Bronchial epithelial cell (primary cell): Measurements from ENCODE around the gene THRB. TPM values are rescaled to one million over a fixed set of nuclear protein-coding genes. Genes with fewer than 3 reads are reported as not detected.
A peak's percentile ranks its signal among the peaks of the same experiment; 100 is the strongest.

ENCODE experiments used
- DNase-seq: peaks from one replicate; pipeline ENCODE4 v3.0.0-alpha.2; 2010; ENCODE audit warnings: low read depth
- FAIRE-seq: peaks from 2 replicates; lab custom pipeline; 2011; peaks lifted over from hg19 to GRCh38; lab: Jason Lieb, UNC
- H3K27me3 ChIP-seq: 2 replicates; pipeline ENCODE4 v1.5.1; 2011; ENCODE audit warnings: low read length; ENCODE audit not compliant: control insufficient read depth, insufficient read depth
- H3K36me3 ChIP-seq: 2 replicates; pipeline ENCODE4 v1.5.1; 2011; ENCODE audit warnings: low read length; ENCODE audit not compliant: control insufficient read depth, insufficient read depth
- H3K4me3 ChIP-seq: 2 replicates; pipeline ENCODE4 v1.5.1; 2011; ENCODE audit warnings: mild to moderate bottlenecking, low read depth, low read length, control low read depth
- total RNA-seq: library from RNA; depleted of rRNA; stranded (reverse); fragments of >200 nt; gene quantifications from 2 replicates; pipeline ENCODE4 v1.2.1, GENCODE V29; 2014
- TF ChIP-seq, protein P1 (sequence below): IDR thresholded peaks from 2 replicates; pipeline ENCODE4 v1.5.1; 2011; ENCODE audit warnings: mild to moderate bottlenecking, moderate library complexity, low read length, control low read depth, inconsistent platforms; ENCODE audit not compliant: insufficient read depth, severe bottlenecking

Gene THRB
- total RNA-seq, 1 donor from 2014 or later, result 7.6 TPM

- DNase-seq (peak; percentile 95), FAIRE-seq (no peak)
- H3K4me3 ChIP-seq, result no peak overlapping the region
- H3K27me3 ChIP-seq, result no peaks in the 10 kb centered on the region
- no peaks in the 10 kb centered on the region for H3K36me3 ChIP-seq
- TF ChIP-seq, protein P1, sequence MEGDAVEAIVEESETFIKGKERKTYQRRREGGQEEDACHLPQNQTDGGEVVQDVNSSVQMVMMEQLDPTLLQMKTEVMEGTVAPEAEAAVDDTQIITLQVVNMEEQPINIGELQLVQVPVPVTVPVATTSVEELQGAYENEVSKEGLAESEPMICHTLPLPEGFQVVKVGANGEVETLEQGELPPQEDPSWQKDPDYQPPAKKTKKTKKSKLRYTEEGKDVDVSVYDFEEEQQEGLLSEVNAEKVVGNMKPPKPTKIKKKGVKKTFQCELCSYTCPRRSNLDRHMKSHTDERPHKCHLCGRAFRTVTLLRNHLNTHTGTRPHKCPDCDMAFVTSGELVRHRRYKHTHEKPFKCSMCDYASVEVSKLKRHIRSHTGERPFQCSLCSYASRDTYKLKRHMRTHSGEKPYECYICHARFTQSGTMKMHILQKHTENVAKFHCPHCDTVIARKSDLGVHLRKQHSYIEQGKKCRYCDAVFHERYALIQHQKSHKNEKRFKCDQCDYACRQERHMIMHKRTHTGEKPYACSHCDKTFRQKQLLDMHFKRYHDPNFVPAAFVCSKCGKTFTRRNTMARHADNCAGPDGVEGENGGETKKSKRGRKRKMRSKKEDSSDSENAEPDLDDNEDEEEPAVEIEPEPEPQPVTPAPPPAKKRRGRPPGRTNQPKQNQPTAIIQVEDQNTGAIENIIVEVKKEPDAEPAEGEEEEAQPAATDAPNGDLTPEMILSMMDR, result no peak
Measured at GRCh38 chr3:24128199-24129005, 366.2 kb downstream of the THRB start.

- no peaks in the 10 kb centered on the region for H3K27me3 ChIP-seq
- no peak overlapping the region for H3K4me3 ChIP-seq
- no peak for DNase-seq
- TF ChIP-seq, protein P1, result no peak
- no peak for FAIRE-seq
- no peaks in the 10 kb centered on the region for H3K36me3 ChIP-seq
Measured at GRCh38 chr3:24123596-24123995, 371.1 kb downstream of the THRB start.

- Histone ChIP-seq H3K36me3 (no peaks in the 10 kb centered on the region), H3K27me3 (no peaks in the 10 kb centered on the region), H3K4me3 (no peak overlapping the region)
- no peak for FAIRE-seq
- DNase-seq, result no peak
- TF ChIP-seq, protein P1, result no peak
Measured at GRCh38 chr3:24120434-24120833, 374.2 kb downstream of the THRB start.

DNA sequence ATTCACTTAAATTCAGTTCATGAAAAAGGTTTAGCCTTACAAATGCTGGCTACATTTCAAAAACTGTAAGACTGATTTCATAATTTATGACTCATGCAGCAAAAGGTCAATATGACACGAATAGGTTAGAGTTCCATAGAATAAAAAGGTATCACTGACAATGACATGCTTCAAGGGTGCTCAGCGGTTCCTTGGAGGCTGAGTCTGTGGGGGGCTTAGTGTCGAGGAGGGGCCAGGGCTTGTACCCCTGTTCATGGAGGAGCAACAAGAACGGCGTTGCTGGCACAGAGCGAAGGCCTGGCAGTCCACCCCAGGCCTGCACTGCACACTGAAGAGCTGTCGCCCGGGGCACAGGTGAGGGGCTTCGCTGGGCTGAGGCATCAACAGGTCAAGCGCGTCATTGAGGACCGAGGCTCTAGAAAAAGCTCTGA lies 375.3 kb downstream of the THRB start:
- Histone ChIP-seq H3K36me3 (no peaks in the 10 kb centered on the region), H3K27me3 (no peaks in the 10 kb centered on the region), H3K4me3 (no peak overlapping the region)
- DNase-seq (peak; percentile 86), FAIRE-seq (no peak)
- TF ChIP-seq, protein P1, result no peak

DNA sequence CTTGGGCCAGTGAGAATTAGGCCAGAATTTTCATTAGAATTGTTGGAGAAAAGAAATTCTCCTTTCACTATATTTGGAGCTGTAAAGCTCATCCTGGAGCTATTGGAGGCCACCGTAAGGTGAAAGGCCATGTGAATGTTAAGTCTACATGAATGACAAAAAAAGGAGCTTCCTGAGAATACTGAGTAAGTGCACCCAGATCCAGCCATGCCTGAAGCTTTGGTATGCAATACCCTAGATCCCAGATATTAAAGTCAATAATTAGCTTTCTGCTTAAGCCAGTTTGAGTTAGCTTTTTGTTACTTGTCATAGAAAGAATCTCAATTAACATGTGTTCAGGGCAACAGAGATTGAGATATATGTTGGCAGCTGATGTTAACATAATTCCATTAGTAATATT lies 377.1 kb downstream of the THRB start:
- DNase-seq (no peak), FAIRE-seq (no peak)
- TF ChIP-seq, protein P1, result no peak
- Histone ChIP-seq H3K27me3 (no peaks in the 10 kb centered on the region), H3K4me3 (no peak overlapping the region), H3K36me3 (no peaks in the 10 kb centered on the region)
